ENCODE data around the gene SPOCK1. TPM values are rescaled to one million over a fixed set of nuclear protein-coding genes. Genes with fewer than 3 reads are reported as not detected.

Gene SPOCK1
- total and polyA plus RNA-seq, 4 donors, result 0.48 to 4.5 (median 0.69) TPM

- Histone ChIP-seq H3K4me1 (ENCODE audit: control insufficient read depth in 5 of 5, insufficient read depth in 5 of 5, low read length in 5 of 5) (no peaks in the 10 kb centered on the region), H3K4me3 (no peak overlapping the region), H3K9ac (ENCODE audit: insufficient read depth in 1 of 2, low read length in 2 of 2) (no peak overlapping the region), H3K27ac (ENCODE audit: low read depth in 1 of 2, low read length in 1 of 2) (no peak overlapping the region), H3K9me3 (ENCODE audit: control insufficient read depth in 4 of 4, insufficient read depth in 3 of 4, low read length in 3 of 4) (peaks cover 0 to 6% (median 0%) of the 10 kb centered on the region in 4 donors), H3K27me3 (ENCODE audit: control insufficient read depth in 3 of 3, insufficient read depth in 3 of 3, low read length in 2 of 3) (peaks cover 0 to 8% (median 0%) of the 10 kb centered on the region in 3 donors), H3K36me3 (ENCODE audit: control insufficient read depth in 4 of 4, insufficient read depth in 4 of 4, low read length in 4 of 4) (no peaks in the 10 kb centered on the region)
- ATAC-seq (ENCODE audit: insufficient read depth, low FRiP score), result no peak
- 85 to 87% methylated on average over 6 of the region's 6 CpGs for WGBS, 2 donors
- TF ChIP-seq, protein P1, sequence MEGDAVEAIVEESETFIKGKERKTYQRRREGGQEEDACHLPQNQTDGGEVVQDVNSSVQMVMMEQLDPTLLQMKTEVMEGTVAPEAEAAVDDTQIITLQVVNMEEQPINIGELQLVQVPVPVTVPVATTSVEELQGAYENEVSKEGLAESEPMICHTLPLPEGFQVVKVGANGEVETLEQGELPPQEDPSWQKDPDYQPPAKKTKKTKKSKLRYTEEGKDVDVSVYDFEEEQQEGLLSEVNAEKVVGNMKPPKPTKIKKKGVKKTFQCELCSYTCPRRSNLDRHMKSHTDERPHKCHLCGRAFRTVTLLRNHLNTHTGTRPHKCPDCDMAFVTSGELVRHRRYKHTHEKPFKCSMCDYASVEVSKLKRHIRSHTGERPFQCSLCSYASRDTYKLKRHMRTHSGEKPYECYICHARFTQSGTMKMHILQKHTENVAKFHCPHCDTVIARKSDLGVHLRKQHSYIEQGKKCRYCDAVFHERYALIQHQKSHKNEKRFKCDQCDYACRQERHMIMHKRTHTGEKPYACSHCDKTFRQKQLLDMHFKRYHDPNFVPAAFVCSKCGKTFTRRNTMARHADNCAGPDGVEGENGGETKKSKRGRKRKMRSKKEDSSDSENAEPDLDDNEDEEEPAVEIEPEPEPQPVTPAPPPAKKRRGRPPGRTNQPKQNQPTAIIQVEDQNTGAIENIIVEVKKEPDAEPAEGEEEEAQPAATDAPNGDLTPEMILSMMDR (IDR thresholded peaks at IDR 0.05; ENCODE audit: control extremely low read depth, extremely low read depth), result no peak
- no peak for DNase-seq
These were observed 219.4 kb downstream of the SPOCK1 start for GRCh38 chr5:137279521-137280231.

GRCh38 chr5:137278476-137278875 is 220.7 kb downstream of the SPOCK1 start:
- 81 to 82% methylated on average over 5 of the region's 5 CpGs for WGBS, 2 donors
- Histone ChIP-seq H3K27me3 (ENCODE audit: control insufficient read depth in 3 of 3, insufficient read depth in 3 of 3, low read length in 2 of 3) (peaks cover 0 to 10% (median 0%) of the 10 kb centered on the region in 3 donors), H3K9ac (ENCODE audit: insufficient read depth in 1 of 2, low read length in 2 of 2) (no peak overlapping the region), H3K9me3 (ENCODE audit: control insufficient read depth in 4 of 4, insufficient read depth in 3 of 4, low read length in 3 of 4) (peaks cover 0 to 5% (median 0%) of the 10 kb centered on the region in 4 donors), H3K36me3 (ENCODE audit: control insufficient read depth in 4 of 4, insufficient read depth in 4 of 4, low read length in 4 of 4) (no peaks in the 10 kb centered on the region), H3K4me1 (ENCODE audit: control insufficient read depth in 5 of 5, insufficient read depth in 5 of 5, low read length in 5 of 5) (no peaks in the 10 kb centered on the region), H3K27ac (ENCODE audit: low read depth in 1 of 2, low read length in 1 of 2) (no peak overlapping the region), H3K4me3 (no peak overlapping the region)
- DNase-seq (no peak), ATAC-seq (ENCODE audit: insufficient read depth, low FRiP score) (no peak)
- TF ChIP-seq, protein P1 (IDR thresholded peaks at IDR 0.05; ENCODE audit: control extremely low read depth, extremely low read depth), result no peak

DNA sequence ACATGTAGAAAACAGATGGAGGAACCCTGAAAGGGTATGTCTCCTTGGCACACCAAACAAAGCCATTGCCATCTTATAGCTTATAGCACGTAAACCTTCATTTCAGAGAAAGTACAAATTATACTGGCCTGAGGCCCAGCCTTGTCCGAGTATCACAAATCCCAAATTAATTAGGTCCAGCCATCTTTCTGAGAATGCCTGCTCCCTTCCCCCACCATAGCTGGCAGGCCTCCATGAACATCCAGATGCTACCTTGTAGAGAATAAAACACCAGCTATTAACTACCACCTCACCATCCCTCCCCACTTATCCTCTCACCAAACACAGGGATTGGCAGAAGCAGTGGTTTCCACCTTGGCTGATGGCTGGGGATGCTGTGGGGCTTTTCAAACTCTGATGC is 224.0 kb downstream of the SPOCK1 start:
- no peaks in the 10 kb centered on the region for H3K4me1 ChIP-seq (ENCODE audit: control insufficient read depth in 5 of 5, insufficient read depth in 5 of 5, low read length in 5 of 5)
- no peak for DNase-seq
- H3K9me3 ChIP-seq (ENCODE audit: control insufficient read depth in 4 of 4, insufficient read depth in 3 of 4, low read length in 3 of 4), result peaks cover 0 to 4% (median 0%) of the 10 kb centered on the region in 4 donors
- TF ChIP-seq, protein P1 (IDR thresholded peaks at IDR 0.05; ENCODE audit: control extremely low read depth, extremely low read depth), result no peak
- no peak overlapping the region for H3K27ac ChIP-seq (ENCODE audit: low read depth in 1 of 2, low read length in 1 of 2)
- no peaks in the 10 kb centered on the region for H3K36me3 ChIP-seq (ENCODE audit: control insufficient read depth in 4 of 4, insufficient read depth in 4 of 4, low read length in 4 of 4)
- no peak overlapping the region for H3K4me3 ChIP-seq
- peaks cover 0 to 5% (median 0%) of the 10 kb centered on the region in 3 donors for H3K27me3 ChIP-seq (ENCODE audit: control insufficient read depth in 3 of 3, insufficient read depth in 3 of 3, low read length in 2 of 3)
- no peak overlapping the region for H3K9ac ChIP-seq (ENCODE audit: insufficient read depth in 1 of 2, low read length in 2 of 2)
- ATAC-seq (ENCODE audit: insufficient read depth, low FRiP score), result no peak
- 93 to 95% methylated on average over 2 of the region's 2 CpGs for WGBS, 2 donors
